Mucosa of descending colon (tissue), 3 donors: ENCODE measurements around the gene SEMA3C. TPM values are rescaled to one million over a fixed set of nuclear protein-coding genes. Genes with fewer than 3 reads are reported as not detected.

Source experiments
- ATAC-seq: fragments of 200-7000 bp; cut with Tn5 transposase; one replicate; pipeline ENCODE4 v1.9.1; 2020; ENCODE audit warnings: mild to moderate bottlenecking, moderate library complexity
- DNase-seq, 3 donors: peaks; one replicate each; pipeline ENCODE4 v3.0.0-alpha.2; 2020
- H3K36me3 ChIP-seq: fragments of 200-600 bp; one replicate; pipeline ENCODE4 v1.8.0; 2021; ENCODE audit warnings: low read depth, mild to moderate bottlenecking
- H3K4me1 ChIP-seq: fragments of 200-600 bp; one replicate; pipeline ENCODE4 v1.8.0; 2021; ENCODE audit warnings: low read depth, mild to moderate bottlenecking
- H3K4me3 ChIP-seq: fragments of 200-600 bp; one replicate; pipeline ENCODE4 v1.8.0; 2021; ENCODE audit warnings: mild to moderate bottlenecking
- H3K9me3 ChIP-seq: fragments of 200-600 bp; one replicate; pipeline ENCODE4 v1.8.0; 2021; ENCODE audit warnings: mild to moderate bottlenecking
- intact Hi-C, 2 donors: fragments of 100-400 bp; cut with DNase I in 1 of 2; cut with micrococcal nuclease in 1 of 2; formaldehyde crosslinking; loops; one replicate each; pipeline versions ENCODE4 v1.11.0 to v1.11.1; 2022; cut with DNase I, micrococcal nuclease
- total RNA-seq, 3 donors: library from RNA; stranded (reverse); fragmentation: NEBNext Ultra II Directional in 2 of 3; extraction: Animal tissue kit (Norgen Biotek cat#: 25700) in 2 of 3; gene quantifications; one replicate each; pipeline versions ENCODE4 v1.2.1 to v1.2.4, GENCODE V29; 2021 to 2023
- TF ChIP-seq, protein P1 (sequence below): fragments of 200-600 bp; IDR thresholded peaks from one replicate; pipeline ENCODE4 v1.8.0; 2022; ENCODE audit warnings: antibody characterized with exemption, mild to moderate bottlenecking
- donor health status: DM: no; HTN: no; CAD: no; lungs with moderate emphysema.
- donor health status: DM: no; HTN: no; CAD: no.
- donor health status: DM: no; HTN: yes; CAD: no.

The SEMA3C gene
- total RNA-seq, 3 donors from 2014 or later = 72.4 to 150 (median 83.7) TPM

DNA sequence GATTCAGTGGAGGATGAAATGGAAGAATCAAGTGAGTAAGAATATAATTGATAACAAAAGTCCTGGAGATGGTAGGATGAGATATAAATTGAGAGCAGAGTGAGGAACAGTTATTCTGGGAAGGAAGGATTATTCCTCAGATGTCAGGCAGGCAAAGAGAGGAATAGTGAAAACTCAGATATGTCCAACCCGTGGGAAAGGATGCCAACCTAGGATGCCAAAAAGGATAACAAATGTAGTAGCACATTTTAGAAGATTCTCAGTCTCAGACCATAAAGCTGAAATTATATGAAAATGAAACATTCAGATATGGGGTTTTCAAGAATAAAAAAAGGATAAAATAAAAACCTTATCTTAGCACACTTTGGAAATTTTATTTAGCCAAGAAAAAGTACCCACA, 131.1 kb downstream of the SEMA3C start:
- TF ChIP-seq, protein P1, sequence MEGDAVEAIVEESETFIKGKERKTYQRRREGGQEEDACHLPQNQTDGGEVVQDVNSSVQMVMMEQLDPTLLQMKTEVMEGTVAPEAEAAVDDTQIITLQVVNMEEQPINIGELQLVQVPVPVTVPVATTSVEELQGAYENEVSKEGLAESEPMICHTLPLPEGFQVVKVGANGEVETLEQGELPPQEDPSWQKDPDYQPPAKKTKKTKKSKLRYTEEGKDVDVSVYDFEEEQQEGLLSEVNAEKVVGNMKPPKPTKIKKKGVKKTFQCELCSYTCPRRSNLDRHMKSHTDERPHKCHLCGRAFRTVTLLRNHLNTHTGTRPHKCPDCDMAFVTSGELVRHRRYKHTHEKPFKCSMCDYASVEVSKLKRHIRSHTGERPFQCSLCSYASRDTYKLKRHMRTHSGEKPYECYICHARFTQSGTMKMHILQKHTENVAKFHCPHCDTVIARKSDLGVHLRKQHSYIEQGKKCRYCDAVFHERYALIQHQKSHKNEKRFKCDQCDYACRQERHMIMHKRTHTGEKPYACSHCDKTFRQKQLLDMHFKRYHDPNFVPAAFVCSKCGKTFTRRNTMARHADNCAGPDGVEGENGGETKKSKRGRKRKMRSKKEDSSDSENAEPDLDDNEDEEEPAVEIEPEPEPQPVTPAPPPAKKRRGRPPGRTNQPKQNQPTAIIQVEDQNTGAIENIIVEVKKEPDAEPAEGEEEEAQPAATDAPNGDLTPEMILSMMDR = no peak
- Histone ChIP-seq H3K4me3 (no peak overlapping the region), H3K4me1 (no peaks in the 10 kb centered on the region), H3K36me3 (no peaks in the 10 kb centered on the region), H3K9me3 (no peaks in the 10 kb centered on the region)
- no peak for DNase-seq
- ATAC-seq = no peak
- intact Hi-C loops = no loop called here

- no peak overlapping the region for H3K4me3 ChIP-seq
- no peak for ATAC-seq
- no peaks in the 10 kb centered on the region for H3K4me1 ChIP-seq
- TF ChIP-seq, protein P1 = no peak
- H3K9me3 ChIP-seq = no peaks in the 10 kb centered on the region
- no peaks in the 10 kb centered on the region for H3K36me3 ChIP-seq
- intact Hi-C loops = no loop called here
- no peak for DNase-seq
These were observed 132.8 kb downstream of the SEMA3C start for GRCh38 chr7:80785961-80786536.

DNA sequence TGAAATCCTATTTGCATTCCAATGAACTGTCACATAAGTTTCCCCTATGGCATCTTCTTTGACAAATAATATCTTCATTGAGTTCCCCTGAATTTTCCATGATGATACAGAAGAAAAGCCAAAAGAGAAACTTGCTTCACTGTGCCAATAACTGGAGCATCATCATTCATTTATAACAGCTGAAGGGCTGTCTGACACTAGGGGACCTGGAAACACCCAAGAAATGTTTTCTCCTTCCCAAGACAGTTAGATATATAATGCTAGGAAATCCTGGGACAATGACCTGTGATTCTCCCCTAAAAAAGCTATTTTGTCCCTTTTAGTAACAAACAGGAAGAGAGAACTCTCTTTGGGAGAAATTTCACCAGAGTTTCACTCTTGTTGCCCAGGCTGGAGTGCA, 133.6 kb downstream of the SEMA3C start:
- DNase-seq (no peak), ATAC-seq (no peak)
- H3K4me3 ChIP-seq = no peak overlapping the region
- TF ChIP-seq, protein P1 = no peak
- intact Hi-C loops = no loop called here
- no peaks in the 10 kb centered on the region for H3K36me3 ChIP-seq
- no peaks in the 10 kb centered on the region for H3K4me1 ChIP-seq
- H3K9me3 ChIP-seq = no peaks in the 10 kb centered on the region

DNA sequence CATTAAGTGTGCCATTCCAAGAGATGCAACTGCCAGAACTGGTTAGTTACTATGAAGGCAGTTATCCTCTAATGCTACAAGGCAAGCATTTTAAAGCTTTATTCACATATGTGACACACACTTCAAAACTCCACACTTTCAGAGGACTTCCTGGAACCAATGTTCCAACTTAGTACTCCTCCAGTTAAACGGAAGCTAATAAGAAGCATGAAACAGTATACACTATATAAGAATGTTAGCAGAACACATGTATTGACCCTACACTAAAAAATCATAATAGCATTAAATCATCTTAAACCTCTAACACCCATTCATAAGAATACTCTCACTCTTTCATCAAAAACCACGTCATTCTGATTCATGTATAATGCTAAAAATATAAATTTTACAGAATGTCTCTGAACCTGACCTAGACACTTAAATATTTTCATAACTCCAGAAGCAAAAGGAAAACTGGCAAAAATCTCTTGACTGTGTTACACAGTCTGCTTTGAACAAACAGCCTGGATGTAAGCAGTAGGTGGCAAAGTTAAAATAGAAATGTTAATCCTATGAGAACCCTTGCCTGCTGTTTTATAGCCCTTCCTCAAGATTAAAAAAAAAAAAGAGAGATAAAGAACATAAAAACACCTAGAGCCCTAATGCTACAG, 135.0 kb downstream of the SEMA3C start:
- no peaks in the 10 kb centered on the region for H3K9me3 ChIP-seq
- no peaks in the 10 kb centered on the region for H3K4me1 ChIP-seq
- no peak for DNase-seq
- intact Hi-C loops = no loop called here
- TF ChIP-seq, protein P1 = no peak
- no peak overlapping the region for H3K4me3 ChIP-seq
- no peak for ATAC-seq
- H3K36me3 ChIP-seq = no peaks in the 10 kb centered on the region

DNA sequence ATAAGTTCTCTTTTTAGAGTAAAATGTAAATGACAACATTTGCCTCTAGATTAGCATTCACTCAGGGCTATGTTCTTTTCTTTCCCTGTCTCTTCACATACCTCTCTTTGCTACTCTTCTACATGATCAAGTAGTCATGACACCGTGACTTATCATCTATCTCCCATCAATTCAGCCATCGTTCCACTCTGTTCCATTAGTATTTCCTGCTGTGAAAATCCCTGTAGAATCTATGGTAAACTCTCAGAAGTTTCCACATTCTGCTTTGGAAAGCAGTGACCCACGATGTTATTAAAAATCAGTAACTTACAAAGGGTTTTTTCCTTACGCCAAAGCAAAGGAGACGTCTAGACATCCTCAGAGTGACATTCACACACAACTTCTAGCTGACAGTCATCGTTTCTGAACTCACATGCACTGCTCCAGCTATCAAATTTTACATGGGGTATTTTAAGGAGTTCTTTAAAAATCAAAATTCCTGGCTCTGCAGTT, 135.6 kb downstream of the SEMA3C start:
- TF ChIP-seq, protein P1 = no peak
- intact Hi-C loops = no loop called here
- DNase-seq (no peak), ATAC-seq (no peak)
- no peaks in the 10 kb centered on the region for H3K9me3 ChIP-seq
- no peak overlapping the region for H3K4me3 ChIP-seq
- no peaks in the 10 kb centered on the region for H3K36me3 ChIP-seq
- H3K4me1 ChIP-seq = no peaks in the 10 kb centered on the region
